ENCODE results near the gene NDUFB10. TPM values are rescaled to one million over a fixed set of nuclear protein-coding genes. Genes with fewer than 3 reads are reported as not detected.

Gene NDUFB10
- total and polyA plus RNA-seq, 10 of the 15 experiments (the other 5 are each of a cell fraction or from before 2014, with no cell fraction given): 52.2 to 319 (median 130) TPM

DNA sequence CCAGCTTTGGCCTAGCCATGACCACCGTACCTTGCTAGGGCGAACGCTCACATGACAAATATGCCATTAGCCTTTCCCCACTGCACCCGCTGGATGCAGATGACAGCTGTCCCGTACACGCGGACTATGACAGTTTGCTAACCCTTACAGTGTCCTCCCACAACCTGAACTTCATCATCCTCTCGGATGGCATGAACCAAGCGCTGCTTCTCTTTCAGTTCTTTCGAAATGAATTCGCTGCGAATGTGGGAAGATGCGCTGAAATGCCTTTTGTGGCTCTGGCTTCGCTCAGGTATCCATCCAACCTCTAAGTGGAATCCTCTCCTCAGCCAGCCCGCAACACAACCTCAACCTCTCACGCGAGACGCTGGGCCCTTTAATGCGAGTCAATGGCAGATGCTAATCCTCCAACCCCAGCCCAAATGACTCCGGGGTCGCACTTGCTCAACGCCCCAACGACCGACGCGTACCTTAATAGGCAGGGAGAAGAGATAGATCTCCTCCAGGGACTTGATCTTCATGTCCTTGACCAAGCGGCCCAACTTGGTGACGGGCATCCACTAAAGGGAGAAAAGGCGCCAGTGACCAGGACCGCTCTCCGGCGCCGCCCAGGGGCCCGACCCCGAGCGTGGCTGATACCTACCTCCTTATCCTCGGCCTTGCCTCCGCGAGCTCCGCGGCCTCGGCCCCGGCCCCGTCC lies 4.6 kb downstream of the NDUFB10 start:
- ChIA-PET CTCF (interaction anchor here (0.6 to 1.2 kb wide), 3 partner anchors 27 to 287 kb away, joined by 3 read pairs; partner anchors contain the start of gene ECI1), POLR2A (interaction anchor here (0.6 to 3.3 kb wide), 17 partner anchors 8 to 305 kb away, joined by 3 to 25 read pairs (median 7); partner anchors contain the start of genes MSRB1, NOXO1, NUBP2 and SPSB3), SMC1A (ENCODE audit: uncharacterized antibody, unreplicated experiment) (interaction anchor here (1.0 to 1.7 kb wide), 2 partner anchors 18 to 21 kb away, joined by 5 to 7 read pairs; partner anchors contain the start of genes MSRB1 and NOXO1), RAD21 (ENCODE audit: unreplicated experiment) (interaction anchor here (0.6 to 1.9 kb wide), 6 partner anchors 18 to 1195 kb away, joined by 3 to 7 read pairs (median 3); partner anchors contain the start of genes NOXO1, NUBP2 and SPSB3)
- Histone ChIP-seq H3K9me3 (replicated peaks; ENCODE audit: control insufficient read depth, insufficient read depth, low read length) (no peaks in the 10 kb centered on the region), H3K36me3 (ENCODE audit: control insufficient read depth in 2 of 2, insufficient read depth in 2 of 2, low read length in 1 of 2) (peaks cover 11 to 13% of the 10 kb centered on the region in 2 experiments; a peak in 3 of 4 replicates), H2AFZ (ENCODE audit: control insufficient read depth, low read depth, low read length) (no peak overlapping the region), H3K4me2 (ENCODE audit: control insufficient read depth, insufficient read depth) (peak overlapping the region; percentile 83), H3K4me3 (peak overlapping the region; percentile 98), H3K4me1 (ENCODE audit: control insufficient read depth, insufficient read depth, low read length) (peaks cover 16% of the 10 kb centered on the region), H3K9ac (ENCODE audit: control insufficient read depth, insufficient read depth, low read length) (peak overlapping the region; percentile 99), H3K79me2 (ENCODE audit: control insufficient read depth, insufficient read depth, low read length) (peaks cover 67% of the 10 kb centered on the region), H3K27me3 (replicated peaks in 1 of 2; ENCODE audit: control insufficient read depth in 2 of 2, insufficient read depth in 2 of 2, low read length in 1 of 2) (no peaks in the 10 kb centered on the region), H3K27ac (ENCODE audit: control insufficient read depth, insufficient read depth) (peak overlapping the region; percentile 90), H4K20me1 (ENCODE audit: control insufficient read depth, insufficient read depth) (peaks cover 6% of the 10 kb centered on the region; the same call in 1 of the 2 replicates)
- intact Hi-C loops (cut with micrococcal nuclease; ENCODE audit: unreplicated experiment) (no loop called here), in situ Hi-C loops (cut with MboI) (no loop called here)
- FAIRE-seq (no peak), ATAC-seq (peak; percentile 5), DNase-seq (ENCODE audit: low read depth, low spot score) (no peak)
- WGBS (ENCODE audit: insufficient coverage, insufficient replicate concordance, low lambda C conversion rate, missing lambda C conversion rate): under 1% methylated on average over 28 of the region's 44 CpGs
- no TSS peak for BruUV-seq (replicated peaks)
- TF ChIP-seq SMAD5 (IDR thresholded peaks at IDR 0.05; ENCODE audit: low read depth) (no peak; the same call in 1 of the 2 replicates), NFIC (IDR thresholded peaks at IDR 0.05; ENCODE audit: low read depth, low read length) (no peak), CEBPB (IDR thresholded peaks at IDR 0.05; ENCODE audit: borderline replicate concordance in 1 of 2, low read depth in 2 of 2, low read length in 2 of 2) (no peak), ZNF622 (IDR thresholded peaks at IDR 0.05) (no peak), POLR2AphosphoS5 (IDR thresholded peaks at IDR 0.05; ENCODE audit: low read length) (peak; percentile 83), SUPT20H (IDR thresholded peaks at IDR 0.05; ENCODE audit: borderline replicate concordance, control insufficient read depth, low read depth, low read length) (no peak), PAX5 (IDR thresholded peaks at IDR 0.05; ENCODE audit: borderline replicate concordance, low read depth, low read length) (no peak), ZNF274 (IDR thresholded peaks at IDR 0.05; ENCODE audit: insufficient read depth, insufficient read length) (no peak), MEF2A (IDR thresholded peaks at IDR 0.05; ENCODE audit: insufficient read depth, low read depth, low read length) (no peak), MTA2 (IDR thresholded peaks at IDR 0.05; ENCODE audit: low read depth) (no peak), ASH2L (IDR thresholded peaks at IDR 0.05; ENCODE audit: borderline replicate concordance, low read depth) (no peak), ZBED1 (IDR thresholded peaks at IDR 0.05; ENCODE audit: borderline replicate concordance) (no peak; the same call in 1 of the 2 replicates), HDAC2 (IDR thresholded peaks at IDR 0.05) (no peak), POU2F2 (IDR thresholded peaks at IDR 0.05; ENCODE audit: borderline replicate concordance, low read depth, low read length) (no peak), POLR2A (IDR thresholded peaks at IDR 0.05; ENCODE audit: low read depth, low read length) (peak; percentile 69), SIN3A (IDR thresholded peaks at IDR 0.05; ENCODE audit: low read depth, low read length) (peak; percentile 72; the same call in 1 of the 2 replicates)
- TF ChIP-seq, protein P1, sequence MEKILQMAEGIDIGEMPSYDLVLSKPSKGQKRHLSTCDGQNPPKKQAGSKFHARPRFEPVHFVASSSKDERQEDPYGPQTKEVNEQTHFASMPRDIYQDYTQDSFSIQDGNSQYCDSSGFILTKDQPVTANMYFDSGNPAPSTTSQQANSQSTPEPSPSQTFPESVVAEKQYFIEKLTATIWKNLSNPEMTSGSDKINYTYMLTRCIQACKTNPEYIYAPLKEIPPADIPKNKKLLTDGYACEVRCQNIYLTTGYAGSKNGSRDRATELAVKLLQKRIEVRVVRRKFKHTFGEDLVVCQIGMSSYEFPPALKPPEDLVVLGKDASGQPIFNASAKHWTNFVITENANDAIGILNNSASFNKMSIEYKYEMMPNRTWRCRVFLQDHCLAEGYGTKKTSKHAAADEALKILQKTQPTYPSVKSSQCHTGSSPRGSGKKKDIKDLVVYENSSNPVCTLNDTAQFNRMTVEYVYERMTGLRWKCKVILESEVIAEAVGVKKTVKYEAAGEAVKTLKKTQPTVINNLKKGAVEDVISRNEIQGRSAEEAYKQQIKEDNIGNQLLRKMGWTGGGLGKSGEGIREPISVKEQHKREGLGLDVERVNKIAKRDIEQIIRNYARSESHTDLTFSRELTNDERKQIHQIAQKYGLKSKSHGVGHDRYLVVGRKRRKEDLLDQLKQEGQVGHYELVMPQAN (conservative IDR thresholded peaks at IDR 0.05): 0 out of 2 replicates have a peak, but pooled peaks have one; percentile 41
- TF ChIP-seq, protein P2, sequence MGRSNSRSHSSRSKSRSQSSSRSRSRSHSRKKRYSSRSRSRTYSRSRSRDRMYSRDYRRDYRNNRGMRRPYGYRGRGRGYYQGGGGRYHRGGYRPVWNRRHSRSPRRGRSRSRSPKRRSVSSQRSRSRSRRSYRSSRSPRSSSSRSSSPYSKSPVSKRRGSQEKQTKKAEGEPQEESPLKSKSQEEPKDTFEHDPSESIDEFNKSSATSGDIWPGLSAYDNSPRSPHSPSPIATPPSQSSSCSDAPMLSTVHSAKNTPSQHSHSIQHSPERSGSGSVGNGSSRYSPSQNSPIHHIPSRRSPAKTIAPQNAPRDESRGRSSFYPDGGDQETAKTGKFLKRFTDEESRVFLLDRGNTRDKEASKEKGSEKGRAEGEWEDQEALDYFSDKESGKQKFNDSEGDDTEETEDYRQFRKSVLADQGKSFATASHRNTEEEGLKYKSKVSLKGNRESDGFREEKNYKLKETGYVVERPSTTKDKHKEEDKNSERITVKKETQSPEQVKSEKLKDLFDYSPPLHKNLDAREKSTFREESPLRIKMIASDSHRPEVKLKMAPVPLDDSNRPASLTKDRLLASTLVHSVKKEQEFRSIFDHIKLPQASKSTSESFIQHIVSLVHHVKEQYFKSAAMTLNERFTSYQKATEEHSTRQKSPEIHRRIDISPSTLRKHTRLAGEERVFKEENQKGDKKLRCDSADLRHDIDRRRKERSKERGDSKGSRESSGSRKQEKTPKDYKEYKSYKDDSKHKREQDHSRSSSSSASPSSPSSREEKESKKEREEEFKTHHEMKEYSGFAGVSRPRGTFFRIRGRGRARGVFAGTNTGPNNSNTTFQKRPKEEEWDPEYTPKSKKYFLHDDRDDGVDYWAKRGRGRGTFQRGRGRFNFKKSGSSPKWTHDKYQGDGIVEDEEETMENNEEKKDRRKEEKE (IDR thresholded peaks at IDR 0.05): no peak
- TF ChIP-seq, protein P3, sequence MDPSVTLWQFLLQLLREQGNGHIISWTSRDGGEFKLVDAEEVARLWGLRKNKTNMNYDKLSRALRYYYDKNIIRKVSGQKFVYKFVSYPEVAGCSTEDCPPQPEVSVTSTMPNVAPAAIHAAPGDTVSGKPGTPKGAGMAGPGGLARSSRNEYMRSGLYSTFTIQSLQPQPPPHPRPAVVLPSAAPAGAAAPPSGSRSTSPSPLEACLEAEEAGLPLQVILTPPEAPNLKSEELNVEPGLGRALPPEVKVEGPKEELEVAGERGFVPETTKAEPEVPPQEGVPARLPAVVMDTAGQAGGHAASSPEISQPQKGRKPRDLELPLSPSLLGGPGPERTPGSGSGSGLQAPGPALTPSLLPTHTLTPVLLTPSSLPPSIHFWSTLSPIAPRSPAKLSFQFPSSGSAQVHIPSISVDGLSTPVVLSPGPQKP (IDR thresholded peaks at IDR 0.05; ENCODE audit: low read depth, low read length): no peak

All from GM12878 (cell line).